ENCODE results near the gene SUSD1. TPM values are rescaled to one million over a fixed set of nuclear protein-coding genes. Genes with fewer than 3 reads are reported as not detected.
A peak's percentile ranks its signal among the peaks of the same experiment; 100 is the strongest.

The SUSD1 gene
- total and polyA plus RNA-seq, 9 of the 15 experiments (the other 6 are each of a cell fraction or from before 2014, with no cell fraction given) = 10.9 to 44.4 (median 36.1) TPM

- TF ChIP-seq, protein P1, sequence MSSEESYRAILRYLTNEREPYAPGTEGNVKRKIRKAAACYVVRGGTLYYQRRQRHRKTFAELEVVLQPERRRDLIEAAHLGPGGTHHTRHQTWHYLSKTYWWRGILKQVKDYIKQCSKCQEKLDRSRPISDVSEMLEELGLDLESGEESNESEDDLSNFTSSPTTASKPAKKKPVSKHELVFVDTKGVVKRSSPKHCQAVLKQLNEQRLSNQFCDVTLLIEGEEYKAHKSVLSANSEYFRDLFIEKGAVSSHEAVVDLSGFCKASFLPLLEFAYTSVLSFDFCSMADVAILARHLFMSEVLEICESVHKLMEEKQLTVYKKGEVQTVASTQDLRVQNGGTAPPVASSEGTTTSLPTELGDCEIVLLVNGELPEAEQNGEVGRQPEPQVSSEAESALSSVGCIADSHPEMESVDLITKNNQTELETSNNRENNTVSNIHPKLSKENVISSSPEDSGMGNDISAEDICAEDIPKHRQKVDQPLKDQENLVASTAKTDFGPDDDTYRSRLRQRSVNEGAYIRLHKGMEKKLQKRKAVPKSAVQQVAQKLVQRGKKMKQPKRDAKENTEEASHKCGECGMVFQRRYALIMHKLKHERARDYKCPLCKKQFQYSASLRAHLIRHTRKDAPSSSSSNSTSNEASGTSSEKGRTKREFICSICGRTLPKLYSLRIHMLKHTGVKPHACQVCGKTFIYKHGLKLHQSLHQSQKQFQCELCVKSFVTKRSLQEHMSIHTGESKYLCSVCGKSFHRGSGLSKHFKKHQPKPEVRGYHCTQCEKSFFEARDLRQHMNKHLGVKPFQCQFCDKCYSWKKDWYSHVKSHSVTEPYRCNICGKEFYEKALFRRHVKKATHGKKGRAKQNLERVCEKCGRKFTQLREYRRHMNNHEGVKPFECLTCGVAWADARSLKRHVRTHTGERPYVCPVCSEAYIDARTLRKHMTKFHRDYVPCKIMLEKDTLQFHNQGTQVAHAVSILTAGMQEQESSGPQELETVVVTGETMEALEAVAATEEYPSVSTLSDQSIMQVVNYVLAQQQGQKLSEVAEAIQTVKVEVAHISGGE (CRISPR knock-in tag; IDR thresholded peaks at IDR 0.05) = no peak
- TF ChIP-seq ZNF253 (CRISPR knock-in tag; conservative IDR thresholded peaks at IDR 0.05) (no peak), NFATC3 (IDR thresholded peaks at IDR 0.05) (no peak), SAP30 (IDR thresholded peaks at IDR 0.05; ENCODE audit: borderline replicate concordance, insufficient read depth, low read depth, low read length, poor library complexity, severe bottlenecking) (no peak), TEAD4 (IDR thresholded peaks at IDR 0.05; ENCODE audit: low read length) (no peak), TEAD4 (CRISPR knock-in tag; IDR thresholded peaks at IDR 0.05; ENCODE audit: borderline replicate concordance) (no peak), ETV1 (tag; conservative IDR thresholded peaks at IDR 0.05; ENCODE audit: low read depth) (no peak), DIDO1 (tag; IDR thresholded peaks at IDR 0.05; ENCODE audit: low read depth) (no peak), MYBL2 (IDR thresholded peaks at IDR 0.05; ENCODE audit: low read depth) (peak; percentile 10; the same call in 1 of the 2 replicates), MYBL2 (CRISPR knock-in tag; IDR thresholded peaks at IDR 0.05; ENCODE audit: borderline replicate concordance) (no peak), ZNF518B (CRISPR knock-in tag; IDR thresholded peaks at IDR 0.05) (no peak), LARP7 (IDR thresholded peaks at IDR 0.05) (0 out of 2 replicates have a peak, but pooled peaks have one; percentile 2), MLLT1 (IDR thresholded peaks at IDR 0.05) (0 out of 4 replicates have a peak, but pooled peaks of 1 of the 2 experiments have one; percentile 47), MNT (conservative IDR thresholded peaks at IDR 0.05) (0 out of 4 replicates have a peak, but pooled peaks of 1 of the 2 experiments have one; percentile 25), SMARCC2 (IDR thresholded peaks at IDR 0.05; ENCODE audit: low read depth) (no peak)
- TF ChIP-seq, protein P2, sequence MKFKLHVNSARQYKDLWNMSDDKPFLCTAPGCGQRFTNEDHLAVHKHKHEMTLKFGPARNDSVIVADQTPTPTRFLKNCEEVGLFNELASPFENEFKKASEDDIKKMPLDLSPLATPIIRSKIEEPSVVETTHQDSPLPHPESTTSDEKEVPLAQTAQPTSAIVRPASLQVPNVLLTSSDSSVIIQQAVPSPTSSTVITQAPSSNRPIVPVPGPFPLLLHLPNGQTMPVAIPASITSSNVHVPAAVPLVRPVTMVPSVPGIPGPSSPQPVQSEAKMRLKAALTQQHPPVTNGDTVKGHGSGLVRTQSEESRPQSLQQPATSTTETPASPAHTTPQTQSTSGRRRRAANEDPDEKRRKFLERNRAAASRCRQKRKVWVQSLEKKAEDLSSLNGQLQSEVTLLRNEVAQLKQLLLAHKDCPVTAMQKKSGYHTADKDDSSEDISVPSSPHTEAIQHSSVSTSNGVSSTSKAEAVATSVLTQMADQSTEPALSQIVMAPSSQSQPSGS (CRISPR knock-in tag; IDR thresholded peaks at IDR 0.05) = no peak
Observed at GRCh38 chr9:112086627-112087026, 88.5 kb downstream of the SUSD1 start (continued).

Measured in K562 (cell line).